ENCODE data around the gene RAB11FIP4.

The RAB11FIP4 gene

GRCh38 chr17:31364012-31364411, 27.5 kb upstream of the RAB11FIP4 start:
- ChIA-PET POLR2A (no interaction called here), CTCF (no interaction called here)
- no peak for DNase-seq (ENCODE audit: extremely low spot score)
- TF ChIP-seq CTCF (IDR thresholded peaks at IDR 0.05; ENCODE audit: control extremely low read depth, extremely low read depth, low read depth, missing control alignments): no peak

- no peak for DNase-seq (ENCODE audit: extremely low spot score)
- POLR2A ChIA-PET: no interaction called here
- CTCF ChIA-PET: interaction anchor here (0.7 to 1.5 kb wide), 5 partner anchors 9 to 476 kb away, joined by 3 read pairs; no protein-coding TSS in a partner anchor
- no peak for TF ChIP-seq CTCF (IDR thresholded peaks at IDR 0.05; ENCODE audit: control extremely low read depth, extremely low read depth, low read depth, missing control alignments)
Observed at GRCh38 chr17:31366088-31366487, 25.4 kb upstream of the RAB11FIP4 start.

- POLR2A ChIA-PET: no interaction called here
- CTCF ChIA-PET: interaction anchor here (1.0 to 1.4 kb wide), 2 partner anchors 20 to 31 kb away, joined by 4 read pairs; no protein-coding TSS in a partner anchor
- TF ChIP-seq CTCF (IDR thresholded peaks at IDR 0.05; ENCODE audit: control extremely low read depth, extremely low read depth, low read depth, missing control alignments): no peak
- DNase-seq (ENCODE audit: extremely low spot score): no peak
Observed at GRCh38 chr17:31369266-31369665, 22.2 kb upstream of the RAB11FIP4 start.

- DNase-seq (ENCODE audit: extremely low spot score): no peak
- ChIA-PET POLR2A (no interaction called here), CTCF (interaction anchor here (1.3 to 2.1 kb wide), 4 partner anchors 9 to 18 kb away, joined by 4 to 8 read pairs (median 6); no protein-coding TSS in a partner anchor)
- TF ChIP-seq CTCF (IDR thresholded peaks at IDR 0.05; ENCODE audit: control extremely low read depth, extremely low read depth, low read depth, missing control alignments): no peak
Observed at GRCh38 chr17:31371511-31372097, 19.9 kb upstream of the RAB11FIP4 start.

GRCh38 chr17:31373150-31374093, 18.1 kb upstream of the RAB11FIP4 start:
- TF ChIP-seq CTCF (IDR thresholded peaks at IDR 0.05; ENCODE audit: control extremely low read depth, extremely low read depth, low read depth, missing control alignments): peak; percentile 56
- POLR2A ChIA-PET: no interaction called here
- CTCF ChIA-PET: interaction anchor here (0.8 to 2.6 kb wide), 13 partner anchors 9 to 313 kb away, joined by 3 to 12 read pairs (median 3); no protein-coding TSS in a partner anchor
- peak; percentile 40 for DNase-seq (ENCODE audit: extremely low spot score)

- no peak for DNase-seq (ENCODE audit: extremely low spot score)
- ChIA-PET CTCF (interaction anchor here (1.0 to 2.6 kb wide), 4 partner anchors 8 to 313 kb away, joined by 3 to 12 read pairs (median 3); no protein-coding TSS in a partner anchor), POLR2A (no interaction called here)
- TF ChIP-seq CTCF (IDR thresholded peaks at IDR 0.05; ENCODE audit: control extremely low read depth, extremely low read depth, low read depth, missing control alignments): no peak
Observed at GRCh38 chr17:31374094-31374447, 17.4 kb upstream of the RAB11FIP4 start.
